Ascending aorta (tissue), 2 donors: ENCODE measurements around the gene NRXN3. TPM values are rescaled to one million over a fixed set of nuclear protein-coding genes. Genes with fewer than 3 reads are reported as not detected.

Experiments used
- DNase-seq, 2 donors: peaks; one replicate each; pipeline ENCODE4 v3.0.0-alpha.2; 2019; ENCODE audit warnings: low spot score in 2 of 2
- H3K27ac ChIP-seq, 2 donors: fragments of 200-600 bp; sonication (generic); one replicate each; pipeline ENCODE4 v1.5.1; 2016 to 2017; ENCODE audit warnings: mild to moderate bottlenecking in 1 of 2
- H3K27me3 ChIP-seq: fragments of 200-600 bp; sonication (generic); one replicate; pipeline ENCODE4 v1.5.1; 2017
- H3K36me3 ChIP-seq, 2 donors: fragments of 200-600 bp; sonication (generic); one replicate each; pipeline ENCODE4 v1.5.1; 2016
- H3K4me1 ChIP-seq, 2 donors: fragments of 200-600 bp; sonication (generic); one replicate each; pipeline ENCODE4 v1.5.1; 2016 to 2017; ENCODE audit warnings: mild to moderate bottlenecking in 1 of 2
- H3K4me3 ChIP-seq, 2 donors: fragments of 200-600 bp; sonication (generic); one replicate each; pipeline ENCODE4 v1.5.1; 2016 to 2017; ENCODE audit warnings: mild to moderate bottlenecking in 1 of 2
- H3K9me3 ChIP-seq, 2 donors: fragments of 200-600 bp; sonication (generic); one replicate each; pipeline ENCODE4 v1.5.1; 2016
- intact Hi-C: fragments of 100-400 bp; cut with DNase I; formaldehyde crosslinking; loops from one replicate; pipeline ENCODE4 v1.15.1; 2023
- total RNA-seq: library from RNA; depleted of rRNA; stranded (reverse); fragments of >200 nt; gene quantifications from one replicate; pipeline ENCODE4 v1.1.0, GENCODE V29; 2016
- TF ChIP-seq, protein P1 (sequence below), 3 experiments: fragments of 200-600 bp in 2 of 3; fragments of 450-650 bp in 1 of 3; sonication (generic) in 2 of 3; IDR thresholded peaks; one replicate each; pipeline ENCODE4 v1.5.1; 2016 to 2019; ENCODE audit warnings: antibody characterized with exemption in 3 of 3, mild to moderate bottlenecking in 1 of 3, moderate library complexity in 1 of 3

The NRXN3 gene
- total RNA-seq, 1 donor from 2014 or later: 21.0 TPM

DNA sequence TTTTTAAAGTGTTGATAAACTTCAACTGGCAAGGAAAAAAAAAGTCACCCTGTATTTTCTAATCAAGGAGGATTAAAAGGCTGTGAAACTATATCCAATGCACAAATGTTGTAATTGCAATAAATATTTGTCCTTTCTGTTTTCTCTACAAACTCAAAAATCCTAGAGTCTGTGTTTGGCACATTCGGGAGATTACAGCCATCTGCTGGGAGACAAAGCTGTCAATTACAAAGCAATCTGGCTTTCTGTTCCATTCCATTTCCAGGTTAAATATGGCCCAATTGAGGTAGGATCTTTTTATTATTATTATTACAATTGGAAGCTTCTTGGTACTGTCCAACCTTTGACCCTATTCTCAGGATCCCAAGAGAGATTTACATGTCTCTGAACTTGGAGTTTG is 1745.2 kb downstream of the NRXN3 start:
- intact Hi-C loops: no loop called here
- TF ChIP-seq, protein P1, sequence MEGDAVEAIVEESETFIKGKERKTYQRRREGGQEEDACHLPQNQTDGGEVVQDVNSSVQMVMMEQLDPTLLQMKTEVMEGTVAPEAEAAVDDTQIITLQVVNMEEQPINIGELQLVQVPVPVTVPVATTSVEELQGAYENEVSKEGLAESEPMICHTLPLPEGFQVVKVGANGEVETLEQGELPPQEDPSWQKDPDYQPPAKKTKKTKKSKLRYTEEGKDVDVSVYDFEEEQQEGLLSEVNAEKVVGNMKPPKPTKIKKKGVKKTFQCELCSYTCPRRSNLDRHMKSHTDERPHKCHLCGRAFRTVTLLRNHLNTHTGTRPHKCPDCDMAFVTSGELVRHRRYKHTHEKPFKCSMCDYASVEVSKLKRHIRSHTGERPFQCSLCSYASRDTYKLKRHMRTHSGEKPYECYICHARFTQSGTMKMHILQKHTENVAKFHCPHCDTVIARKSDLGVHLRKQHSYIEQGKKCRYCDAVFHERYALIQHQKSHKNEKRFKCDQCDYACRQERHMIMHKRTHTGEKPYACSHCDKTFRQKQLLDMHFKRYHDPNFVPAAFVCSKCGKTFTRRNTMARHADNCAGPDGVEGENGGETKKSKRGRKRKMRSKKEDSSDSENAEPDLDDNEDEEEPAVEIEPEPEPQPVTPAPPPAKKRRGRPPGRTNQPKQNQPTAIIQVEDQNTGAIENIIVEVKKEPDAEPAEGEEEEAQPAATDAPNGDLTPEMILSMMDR (IDR thresholded peaks at IDR 0.05): no peak
- no peaks in the 10 kb centered on the region for H3K9me3 ChIP-seq
- no peaks in the 10 kb centered on the region for H3K36me3 ChIP-seq
- no peak for DNase-seq
- no peaks in the 10 kb centered on the region for H3K27me3 ChIP-seq
- H3K4me3 ChIP-seq: no peak overlapping the region
- H3K27ac ChIP-seq: no peak overlapping the region
- H3K4me1 ChIP-seq: no peaks in the 10 kb centered on the region

DNA sequence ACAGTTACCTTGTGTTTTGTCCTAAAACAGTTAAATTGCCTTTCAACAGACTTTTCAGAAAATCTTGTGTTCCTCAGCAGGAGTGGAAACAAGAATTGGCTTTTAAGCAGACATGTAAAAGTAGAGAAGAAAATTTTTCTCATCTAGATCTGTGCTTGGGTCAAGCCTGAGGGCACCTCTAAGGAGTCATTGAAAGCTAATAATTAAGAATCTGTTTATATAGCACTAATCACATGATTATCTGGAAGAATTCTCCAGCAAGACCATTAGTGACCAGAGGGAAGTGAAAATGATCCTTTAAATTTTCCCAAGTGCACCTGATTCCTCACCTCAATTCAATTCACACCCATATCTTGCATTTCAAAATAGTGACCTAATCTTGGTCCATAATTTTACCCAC is 1746.1 kb downstream of the NRXN3 start:
- Histone ChIP-seq H3K4me3 (no peak overlapping the region), H3K36me3 (no peaks in the 10 kb centered on the region), H3K27me3 (no peaks in the 10 kb centered on the region), H3K9me3 (no peaks in the 10 kb centered on the region), H3K4me1 (no peaks in the 10 kb centered on the region), H3K27ac (no peak overlapping the region)
- intact Hi-C loops: no loop called here
- no peak for DNase-seq
- TF ChIP-seq, protein P1 (IDR thresholded peaks at IDR 0.05): no peak

DNA sequence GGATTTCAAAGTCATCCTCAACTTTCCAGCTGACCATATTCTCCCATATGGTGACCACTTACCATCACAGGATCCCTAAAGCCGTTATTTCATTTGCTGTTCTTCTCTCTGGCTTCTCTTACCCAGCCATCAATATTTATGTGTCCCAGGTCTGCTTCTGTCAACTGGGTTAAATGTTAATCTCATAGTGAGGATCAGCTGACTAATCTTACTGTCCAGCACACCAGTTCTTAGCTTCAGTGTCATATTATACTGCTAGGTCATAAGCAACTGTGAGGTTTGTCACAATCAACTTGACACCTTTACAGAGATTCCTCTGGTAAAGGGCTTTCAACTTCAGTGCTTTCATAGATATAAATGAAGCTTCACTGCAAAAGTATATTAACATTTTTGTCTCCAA is 1746.7 kb downstream of the NRXN3 start:
- H3K27ac ChIP-seq: no peak overlapping the region
- H3K4me3 ChIP-seq: no peak overlapping the region
- no peaks in the 10 kb centered on the region for H3K27me3 ChIP-seq
- TF ChIP-seq, protein P1 (IDR thresholded peaks at IDR 0.05): no peak
- no peaks in the 10 kb centered on the region for H3K4me1 ChIP-seq
- DNase-seq: no peak
- no peaks in the 10 kb centered on the region for H3K9me3 ChIP-seq
- no peaks in the 10 kb centered on the region for H3K36me3 ChIP-seq
- intact Hi-C loops: no loop called here
